Heart left ventricle (tissue), 13 donors: Measurements from ENCODE around the gene BEST4.

Source experiments
- POLR2A ChIP-seq, 2 donors: fragments of 450-650 bp; IDR thresholded peaks; one replicate each; pipeline ENCODE4 v1.6.1; 2017; ENCODE audit warnings: antibody characterized with exemption in 2 of 2, mild to moderate bottlenecking in 2 of 2, moderate library complexity in 2 of 2
- TF ChIP-seq, protein P1 (sequence below), 12 donors: fragments of 200-600 bp; sonication (generic) in 4 of 12; IDR thresholded peaks; one replicate each; pipeline versions ENCODE4 v1.5.0 to v1.8.0; 2018 to 2022; ENCODE audit warnings: antibody characterized with exemption in 12 of 12, mild to moderate bottlenecking in 5 of 12
- donor health status: ischemic (EF 13 %, LVEDD 7.1; RV severe dilation, severe dysfunction).
- donor health status: DM: no; HTN: yes; CAD: no.
- donor health status: DM: no; HTN: no; CAD: no.
- donor health status: ischemic (EF 25% LVEDD 6.9; RV normal size, moderate dysfunction).
- donor health status: ischemic (EF 25% LVEDD 5.7; RV mildly dilated, moderate dysfunction).
- donor health status: ischemic (EF 35%, LVEDD 5.7; RV mildly dilated, moderate dysfunction).
- donor health status: nonischemic (EF 11% LVEDD 7.7; RV severe dilation, severe dysfunction).
- donor health status: DM: yes; HTN: yes; CAD: no.
- donor health status: PGD.
- donor health status: ischemic (EF 29% LVEDD 5.4; RV normal size, mild dysfunction).
- donor health status: nonischemic (EF 23%, LVEDD 6.1; RV moderate dilation, normal function).

DNA sequence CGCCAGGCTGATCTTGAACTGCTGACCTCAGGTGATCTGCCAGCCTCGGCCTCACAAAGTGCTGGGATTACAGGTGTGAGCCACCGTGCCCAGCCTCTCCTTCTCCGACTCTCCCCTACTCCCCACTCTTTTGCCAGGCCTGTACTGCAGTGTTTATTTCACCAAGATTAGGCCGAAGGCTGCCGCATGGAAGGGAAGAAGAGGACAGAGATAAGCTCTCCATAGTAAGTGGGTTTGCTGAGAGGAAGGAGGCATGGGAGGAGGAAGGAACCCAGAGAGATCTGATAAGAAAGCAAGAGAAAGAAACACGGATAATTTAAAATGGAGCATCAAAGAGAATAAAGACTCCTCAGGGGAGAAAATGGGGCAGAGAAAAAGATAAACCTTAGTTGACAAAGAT, 46.4 kb upstream of the BEST4 start:
- TF ChIP-seq, protein P1, sequence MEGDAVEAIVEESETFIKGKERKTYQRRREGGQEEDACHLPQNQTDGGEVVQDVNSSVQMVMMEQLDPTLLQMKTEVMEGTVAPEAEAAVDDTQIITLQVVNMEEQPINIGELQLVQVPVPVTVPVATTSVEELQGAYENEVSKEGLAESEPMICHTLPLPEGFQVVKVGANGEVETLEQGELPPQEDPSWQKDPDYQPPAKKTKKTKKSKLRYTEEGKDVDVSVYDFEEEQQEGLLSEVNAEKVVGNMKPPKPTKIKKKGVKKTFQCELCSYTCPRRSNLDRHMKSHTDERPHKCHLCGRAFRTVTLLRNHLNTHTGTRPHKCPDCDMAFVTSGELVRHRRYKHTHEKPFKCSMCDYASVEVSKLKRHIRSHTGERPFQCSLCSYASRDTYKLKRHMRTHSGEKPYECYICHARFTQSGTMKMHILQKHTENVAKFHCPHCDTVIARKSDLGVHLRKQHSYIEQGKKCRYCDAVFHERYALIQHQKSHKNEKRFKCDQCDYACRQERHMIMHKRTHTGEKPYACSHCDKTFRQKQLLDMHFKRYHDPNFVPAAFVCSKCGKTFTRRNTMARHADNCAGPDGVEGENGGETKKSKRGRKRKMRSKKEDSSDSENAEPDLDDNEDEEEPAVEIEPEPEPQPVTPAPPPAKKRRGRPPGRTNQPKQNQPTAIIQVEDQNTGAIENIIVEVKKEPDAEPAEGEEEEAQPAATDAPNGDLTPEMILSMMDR (IDR thresholded peaks at IDR 0.05): no peak
- TF ChIP-seq POLR2A (IDR thresholded peaks at IDR 0.05): no peak
